ENCODE results near the gene DSG3.

GRCh38 chr18:31490387-31490786 lies 42.8 kb downstream of the DSG3 start:
- TF ChIP-seq CTCF (IDR thresholded peaks at IDR 0.05; ENCODE audit: low read length): no peak
- TF ChIP-seq EZH2 (optimal IDR thresholded peaks at IDR 0.05; ENCODE audit: low read depth, low read length): no peak
- TF ChIP-seq EZH2phosphoT487 (IDR thresholded peaks at IDR 0.05; ENCODE audit: low read length): no peak

All from MM.1S (cell line).